ENCODE measurements around the gene NDC80.

GRCh38 chr18:2568129-2568528 lies 3.2 kb upstream of the NDC80 start:
- TF ChIP-seq, protein P1, sequence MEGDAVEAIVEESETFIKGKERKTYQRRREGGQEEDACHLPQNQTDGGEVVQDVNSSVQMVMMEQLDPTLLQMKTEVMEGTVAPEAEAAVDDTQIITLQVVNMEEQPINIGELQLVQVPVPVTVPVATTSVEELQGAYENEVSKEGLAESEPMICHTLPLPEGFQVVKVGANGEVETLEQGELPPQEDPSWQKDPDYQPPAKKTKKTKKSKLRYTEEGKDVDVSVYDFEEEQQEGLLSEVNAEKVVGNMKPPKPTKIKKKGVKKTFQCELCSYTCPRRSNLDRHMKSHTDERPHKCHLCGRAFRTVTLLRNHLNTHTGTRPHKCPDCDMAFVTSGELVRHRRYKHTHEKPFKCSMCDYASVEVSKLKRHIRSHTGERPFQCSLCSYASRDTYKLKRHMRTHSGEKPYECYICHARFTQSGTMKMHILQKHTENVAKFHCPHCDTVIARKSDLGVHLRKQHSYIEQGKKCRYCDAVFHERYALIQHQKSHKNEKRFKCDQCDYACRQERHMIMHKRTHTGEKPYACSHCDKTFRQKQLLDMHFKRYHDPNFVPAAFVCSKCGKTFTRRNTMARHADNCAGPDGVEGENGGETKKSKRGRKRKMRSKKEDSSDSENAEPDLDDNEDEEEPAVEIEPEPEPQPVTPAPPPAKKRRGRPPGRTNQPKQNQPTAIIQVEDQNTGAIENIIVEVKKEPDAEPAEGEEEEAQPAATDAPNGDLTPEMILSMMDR (IDR thresholded peaks at IDR 0.05), result no peak
- TF ChIP-seq POLR2A (IDR thresholded peaks at IDR 0.05), result no peak

All from suprapubic skin (tissue), 3 donors.